Measurements from ENCODE around the gene SDR42E2. TPM values are rescaled to one million over a fixed set of nuclear protein-coding genes. Genes with fewer than 3 reads are reported as not detected.
A peak's percentile ranks its signal among the peaks of the same experiment; 100 is the strongest.
"Not testable (repeated sequence)": the region's sequence is repeated elsewhere in the genome, so short reads cannot be mapped to it uniquely, and the experiment has no call there.

The SDR42E2 gene
- total and polyA plus RNA-seq, 7 donors: 0.01 to 0.08 TPM; not detected in 5

DNA sequence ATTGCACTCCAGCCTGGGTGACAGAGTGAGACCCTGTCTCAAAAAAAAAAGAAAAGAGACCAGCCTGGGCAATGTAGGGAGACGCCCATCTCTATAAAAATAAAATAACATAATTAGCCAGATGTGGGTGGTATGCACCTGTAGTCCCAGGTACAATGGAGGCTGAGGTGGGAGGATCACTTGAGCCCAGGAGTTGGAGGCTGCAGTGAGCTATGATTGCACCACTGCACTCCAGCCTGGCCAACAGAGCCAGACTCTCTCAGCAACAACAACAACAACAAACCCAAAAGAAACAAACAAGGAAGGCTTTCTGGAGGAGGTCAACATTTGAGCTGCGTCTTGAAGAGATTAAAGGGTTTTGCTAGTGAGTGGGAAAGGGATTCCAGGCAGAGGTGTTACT is 52.1 kb downstream of the SDR42E2 start:
- intact Hi-C loops (cut with DNase I): no loop called here
- Histone ChIP-seq H3K36me3 (ENCODE audit: insufficient read depth in 1 of 2, low read depth in 1 of 2) (no peaks in the 10 kb centered on the region), H3K4me1 (peaks cover 71% of the 10 kb centered on the region), H3K9me3 (no peaks in the 10 kb centered on the region), H3K27me3 (ENCODE audit: insufficient read depth in 3 of 3, low read length in 2 of 3) (no peaks in the 10 kb centered on the region), H3K4me3 (no peak overlapping the region), H3K27ac (no peak overlapping the region)
- TF ChIP-seq, protein P1, sequence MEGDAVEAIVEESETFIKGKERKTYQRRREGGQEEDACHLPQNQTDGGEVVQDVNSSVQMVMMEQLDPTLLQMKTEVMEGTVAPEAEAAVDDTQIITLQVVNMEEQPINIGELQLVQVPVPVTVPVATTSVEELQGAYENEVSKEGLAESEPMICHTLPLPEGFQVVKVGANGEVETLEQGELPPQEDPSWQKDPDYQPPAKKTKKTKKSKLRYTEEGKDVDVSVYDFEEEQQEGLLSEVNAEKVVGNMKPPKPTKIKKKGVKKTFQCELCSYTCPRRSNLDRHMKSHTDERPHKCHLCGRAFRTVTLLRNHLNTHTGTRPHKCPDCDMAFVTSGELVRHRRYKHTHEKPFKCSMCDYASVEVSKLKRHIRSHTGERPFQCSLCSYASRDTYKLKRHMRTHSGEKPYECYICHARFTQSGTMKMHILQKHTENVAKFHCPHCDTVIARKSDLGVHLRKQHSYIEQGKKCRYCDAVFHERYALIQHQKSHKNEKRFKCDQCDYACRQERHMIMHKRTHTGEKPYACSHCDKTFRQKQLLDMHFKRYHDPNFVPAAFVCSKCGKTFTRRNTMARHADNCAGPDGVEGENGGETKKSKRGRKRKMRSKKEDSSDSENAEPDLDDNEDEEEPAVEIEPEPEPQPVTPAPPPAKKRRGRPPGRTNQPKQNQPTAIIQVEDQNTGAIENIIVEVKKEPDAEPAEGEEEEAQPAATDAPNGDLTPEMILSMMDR (IDR thresholded peaks at IDR 0.05): no peak
- no peak for DNase-seq
- WGBS, 3 donors: 78 to 92% (median 88%) methylated on average over 2 of the region's 2 CpGs
- ATAC-seq: no peak

DNA sequence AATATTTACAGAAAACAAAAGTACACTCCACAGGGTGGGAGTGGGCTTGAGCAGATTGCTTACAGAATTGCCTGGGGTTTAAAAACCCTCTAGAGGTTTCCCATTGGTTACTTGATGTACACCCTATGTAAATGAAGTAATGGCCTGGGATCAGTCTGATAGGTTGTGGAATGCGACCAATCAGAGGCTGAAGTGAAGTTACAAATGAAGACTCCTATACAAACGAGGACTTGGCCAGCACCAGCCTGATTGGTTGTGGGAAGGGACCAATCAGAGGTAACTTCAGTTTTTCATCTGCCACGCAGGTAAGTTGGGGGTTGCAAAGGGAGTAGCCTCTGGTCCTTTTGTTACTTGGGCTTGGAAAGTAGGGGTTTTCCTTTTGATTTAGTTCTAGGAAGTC is 52.6 kb downstream of the SDR42E2 start:
- no peak overlapping the region for H3K4me3 ChIP-seq
- ATAC-seq: no peak
- no peak overlapping the region for H3K27ac ChIP-seq
- TF ChIP-seq, protein P1 (IDR thresholded peaks at IDR 0.05): no peak
- WGBS, 3 donors: 78 to 92% (median 81%) methylated on average over 3 of the region's 3 CpGs
- H3K4me1 ChIP-seq: peaks cover 70% of the 10 kb centered on the region
- DNase-seq: no peak
- no peaks in the 10 kb centered on the region for H3K9me3 ChIP-seq
- intact Hi-C loops (cut with DNase I): no loop called here
- no peaks in the 10 kb centered on the region for H3K36me3 ChIP-seq (ENCODE audit: insufficient read depth in 1 of 2, low read depth in 1 of 2)
- H3K27me3 ChIP-seq (ENCODE audit: insufficient read depth in 3 of 3, low read length in 2 of 3): no peaks in the 10 kb centered on the region

DNA sequence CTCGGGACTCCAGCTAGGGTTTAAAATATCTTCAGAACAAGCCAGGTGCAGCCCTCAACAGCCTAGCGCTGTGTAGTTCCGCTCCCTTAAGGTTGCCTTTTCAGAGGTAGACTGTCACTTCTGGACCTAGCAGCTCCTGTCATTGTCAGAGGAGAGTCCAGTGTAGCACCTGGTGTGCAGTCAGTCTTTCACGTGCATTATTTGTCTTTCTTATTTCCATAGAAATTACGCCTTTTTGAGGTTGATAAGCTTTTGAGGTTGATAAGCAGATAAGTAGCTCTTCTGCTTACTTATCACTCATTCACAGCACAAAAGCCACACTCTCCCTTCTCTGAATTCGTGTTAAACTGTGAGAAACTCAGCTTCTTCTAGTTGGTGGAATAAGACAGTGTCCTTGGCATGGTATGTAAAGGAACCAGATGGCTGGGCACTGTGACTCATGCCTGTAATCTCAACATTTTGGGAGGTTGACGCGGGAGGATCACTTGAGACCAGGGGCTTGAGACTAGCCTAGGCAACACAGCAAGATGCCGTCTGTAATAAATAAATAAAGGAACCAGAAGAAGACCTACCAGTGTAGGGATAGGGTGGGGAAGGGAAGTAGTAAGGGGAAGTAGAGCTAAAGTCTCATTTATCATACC is 54.0 kb downstream of the SDR42E2 start:
- ATAC-seq: peak in 1 of 4 donors; percentile 26
- TF ChIP-seq, protein P1 (IDR thresholded peaks at IDR 0.05): no peak
- H3K27ac ChIP-seq: peak overlapping the region; percentile 96
- H3K4me3 ChIP-seq: no peak overlapping the region
- no peaks in the 10 kb centered on the region for H3K27me3 ChIP-seq (ENCODE audit: insufficient read depth in 3 of 3, low read length in 2 of 3)
- no peak for DNase-seq
- H3K4me1 ChIP-seq: peaks cover 68% of the 10 kb centered on the region
- H3K36me3 ChIP-seq (ENCODE audit: insufficient read depth in 1 of 2, low read depth in 1 of 2): no peaks in the 10 kb centered on the region
- 42 to 76% (median 46%) methylated on average over 9 of the region's 9 CpGs for WGBS, 3 donors
- H3K9me3 ChIP-seq: no peaks in the 10 kb centered on the region
- intact Hi-C loops (cut with DNase I): no loop called here

DNA sequence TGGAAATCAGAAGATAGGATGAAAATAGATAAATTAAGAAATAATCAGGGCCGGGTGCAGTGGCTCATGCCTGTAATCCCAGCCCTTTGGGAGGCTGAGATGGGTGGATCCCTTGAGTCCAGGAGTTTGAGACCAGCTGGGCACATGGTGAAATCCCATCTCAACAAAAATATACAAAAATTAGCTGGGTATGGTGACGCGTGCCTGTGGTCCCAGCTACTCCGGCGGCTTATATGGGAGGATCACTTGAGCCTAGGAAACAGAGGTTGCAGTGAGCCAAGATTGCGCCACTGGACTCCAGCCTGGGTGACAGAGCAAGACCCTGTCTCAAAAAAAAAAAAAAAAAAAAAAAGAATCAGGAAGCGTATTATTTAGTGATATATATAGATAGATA is 54.5 kb downstream of the SDR42E2 start:
- H3K36me3 ChIP-seq (ENCODE audit: insufficient read depth in 1 of 2, low read depth in 1 of 2); H3K9me3 ChIP-seq; ATAC-seq; DNase-seq; H3K27me3 ChIP-seq (ENCODE audit: insufficient read depth in 3 of 3, low read length in 2 of 3); H3K4me3 ChIP-seq; intact Hi-C loops (cut with DNase I): not testable (repeated sequence)
- peak overlapping the region; percentile 96 for H3K27ac ChIP-seq
- H3K4me1 ChIP-seq: peaks cover 68% of the 10 kb centered on the region
- 61 to 80% (median 66%) methylated on average over 7 of the region's 7 CpGs for WGBS, 3 donors

DNA sequence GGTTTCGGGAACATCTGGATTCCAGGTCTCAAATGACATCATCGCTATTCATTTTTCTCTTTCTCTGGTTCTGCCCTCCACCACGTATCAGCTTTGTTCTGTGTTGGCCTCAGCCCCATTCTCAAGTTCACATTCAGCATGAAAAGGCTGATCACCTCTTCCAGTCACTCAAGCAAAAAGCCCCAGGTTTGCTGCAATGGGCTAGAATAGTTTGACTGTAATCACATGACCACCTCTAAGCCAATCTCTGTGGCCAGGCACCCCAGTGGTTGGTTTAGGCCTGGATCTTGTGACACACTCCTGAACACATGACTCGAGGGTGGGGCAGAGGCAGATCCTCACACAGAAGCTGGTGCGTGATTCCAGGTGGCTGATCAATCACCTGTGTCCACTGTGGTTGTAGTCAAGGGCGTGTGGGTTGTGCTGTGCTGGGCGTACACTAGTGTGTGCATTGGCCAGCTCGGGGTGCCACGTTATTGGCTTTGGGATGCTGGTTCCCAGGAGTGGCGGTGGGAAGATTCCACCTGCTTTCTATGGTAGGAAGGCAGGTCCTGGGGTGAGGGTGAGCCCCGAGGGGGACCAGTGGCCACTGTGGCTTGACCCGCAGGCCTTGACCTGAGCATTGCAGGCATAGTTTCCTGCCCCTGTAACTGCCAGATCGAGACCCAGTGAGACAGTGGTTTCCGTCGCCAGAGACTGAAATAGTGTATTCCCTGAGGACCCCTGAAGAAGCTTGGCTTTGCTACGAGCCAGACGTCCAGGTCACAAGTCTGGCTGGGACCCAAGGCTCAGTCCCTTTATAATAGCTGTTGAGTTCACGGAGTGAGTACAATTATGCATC is 55.8 kb downstream of the SDR42E2 start:
- DNase-seq (peak; percentile 55 to 70), ATAC-seq (peak in 2 of 4 donors; percentile 20 to 39)
- intact Hi-C loops (cut with DNase I): no loop called here
- TF ChIP-seq, protein P1 (IDR thresholded peaks at IDR 0.05): no peak
- H3K27ac ChIP-seq: peak overlapping the region; percentile 96
- H3K4me1 ChIP-seq: peaks cover 62% of the 10 kb centered on the region
- no peak overlapping the region for H3K4me3 ChIP-seq
- H3K9me3 ChIP-seq: no peaks in the 10 kb centered on the region
- 38 to 54% (median 39%) methylated on average over 18 of the region's 18 CpGs for WGBS, 3 donors
- H3K27me3 ChIP-seq (ENCODE audit: insufficient read depth in 3 of 3, low read length in 2 of 3): no peaks in the 10 kb centered on the region
- H3K36me3 ChIP-seq (ENCODE audit: insufficient read depth in 1 of 2, low read depth in 1 of 2): no peaks in the 10 kb centered on the region

Data from psoas muscle (tissue), 8 donors.